Erythroblast (primary cell): ENCODE measurements around the gene COX7A2.
A peak's percentile ranks its signal among the peaks of the same experiment; 100 is the strongest.

ENCODE experiments used
- DNase-seq, 2 experiments: peaks; one replicate each; lab custom pipeline; 2025; lab: John Stamatoyannopoulos, UW
- GATA1 ChIP-seq: IDR thresholded peaks from 2 replicates; pipeline ENCODE4 v1.6.1; 2011; ENCODE audit warnings: low read depth, mild to moderate bottlenecking, control low read depth, low read length, moderate library complexity
- POLR2A ChIP-seq: IDR thresholded peaks from 2 replicates; pipeline ENCODE4 v1.6.1; 2011; ENCODE audit warnings: mild to moderate bottlenecking, low read length

COX7A2 gene

DNA sequence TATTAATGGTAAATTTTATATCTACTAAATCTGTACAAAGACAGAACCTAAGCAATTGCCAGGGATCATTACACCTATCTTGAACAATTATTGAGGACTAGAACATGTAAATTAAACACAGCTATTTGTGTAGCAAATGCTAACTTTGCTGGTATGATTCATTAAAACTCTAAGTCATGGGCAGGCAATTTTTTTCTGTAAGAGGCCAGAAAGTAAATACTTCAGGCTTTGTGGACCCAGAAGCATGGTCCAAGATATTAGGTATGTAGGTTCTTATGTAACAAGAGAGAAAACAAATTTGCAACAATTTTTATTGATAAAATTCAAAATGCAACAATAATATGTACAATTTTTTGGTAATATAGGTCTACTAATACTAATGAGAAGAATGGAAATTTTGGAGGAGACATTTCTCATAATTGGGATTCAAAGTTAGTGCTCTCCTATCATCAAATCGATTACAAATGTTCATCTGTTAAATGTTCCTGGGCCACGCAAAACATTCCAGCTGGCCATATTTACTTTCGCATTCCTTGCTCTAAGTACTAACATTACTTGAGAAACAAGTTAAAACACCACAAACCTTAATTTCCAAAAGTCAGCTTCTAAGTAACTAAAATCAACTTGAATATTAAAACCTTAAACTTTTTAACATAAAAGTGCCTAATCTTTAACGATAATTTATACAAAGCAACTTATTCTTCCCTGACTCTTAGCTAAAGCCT is 36.7 kb upstream of the COX7A2 start:
- no peak for TF ChIP-seq POLR2A
- no peak for TF ChIP-seq GATA1
- no peak for DNase-seq

DNA sequence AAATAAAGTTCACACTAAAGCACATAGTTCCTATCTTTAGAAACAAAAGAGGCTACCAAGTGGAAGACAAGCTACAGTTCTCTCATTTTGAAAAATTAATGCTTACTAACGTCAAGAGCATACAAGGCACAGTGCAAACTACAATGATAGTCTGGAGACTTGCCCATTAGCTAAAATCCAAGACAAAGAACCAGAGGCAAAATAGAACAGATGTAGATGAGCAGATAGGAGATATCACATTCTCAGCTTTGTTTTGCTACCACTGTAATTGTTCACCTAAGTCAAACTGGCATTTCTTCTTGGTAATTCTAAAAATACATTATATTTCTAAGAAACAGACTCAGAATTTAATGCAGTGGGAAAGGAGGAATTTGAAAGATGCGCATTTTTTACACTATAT is 35.8 kb upstream of the COX7A2 start:
- DNase-seq = peak; percentile 6 to 52
- TF ChIP-seq GATA1 (no peak), POLR2A (no peak)

DNA sequence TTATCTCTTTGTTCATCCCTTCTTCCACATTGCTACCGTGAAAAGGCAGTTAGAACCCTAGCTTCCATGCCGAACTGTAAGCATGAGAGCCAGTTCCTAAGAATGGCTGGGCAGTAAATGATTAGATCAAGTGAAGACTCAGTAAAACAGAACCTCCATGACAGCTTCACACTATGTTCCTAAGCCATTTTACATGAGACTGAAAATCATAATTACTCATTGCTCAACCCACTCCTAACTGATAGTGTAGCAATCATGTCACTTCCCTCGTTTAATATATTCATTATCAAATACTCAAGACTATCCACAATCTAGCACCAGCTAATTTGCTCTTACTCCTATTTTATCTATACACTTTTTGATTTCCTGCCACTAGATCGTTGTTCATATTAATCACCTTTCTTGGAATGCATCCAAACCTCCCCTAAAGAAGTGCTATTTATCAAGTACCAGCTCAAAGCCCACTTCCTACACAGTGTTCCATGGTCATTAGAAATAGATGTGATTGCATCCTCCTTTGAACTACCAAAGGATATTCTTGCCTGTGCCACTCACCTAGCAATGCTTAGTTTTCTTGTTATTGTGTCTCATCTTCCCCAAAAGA is 35.0 kb upstream of the COX7A2 start:
- peak in 1 of 2 experiments; percentile 18 for DNase-seq
- no peak for TF ChIP-seq POLR2A
- TF ChIP-seq GATA1 = no peak

- DNase-seq = no peak
- TF ChIP-seq POLR2A = no peak
- TF ChIP-seq GATA1 = no peak
Measured at GRCh38 chr6:75275067-75275466, 31.5 kb upstream of the COX7A2 start.

GRCh38 chr6:75273009-75273408 is 29.4 kb upstream of the COX7A2 start:
- TF ChIP-seq GATA1 (no peak), POLR2A (no peak)
- no peak for DNase-seq

DNA sequence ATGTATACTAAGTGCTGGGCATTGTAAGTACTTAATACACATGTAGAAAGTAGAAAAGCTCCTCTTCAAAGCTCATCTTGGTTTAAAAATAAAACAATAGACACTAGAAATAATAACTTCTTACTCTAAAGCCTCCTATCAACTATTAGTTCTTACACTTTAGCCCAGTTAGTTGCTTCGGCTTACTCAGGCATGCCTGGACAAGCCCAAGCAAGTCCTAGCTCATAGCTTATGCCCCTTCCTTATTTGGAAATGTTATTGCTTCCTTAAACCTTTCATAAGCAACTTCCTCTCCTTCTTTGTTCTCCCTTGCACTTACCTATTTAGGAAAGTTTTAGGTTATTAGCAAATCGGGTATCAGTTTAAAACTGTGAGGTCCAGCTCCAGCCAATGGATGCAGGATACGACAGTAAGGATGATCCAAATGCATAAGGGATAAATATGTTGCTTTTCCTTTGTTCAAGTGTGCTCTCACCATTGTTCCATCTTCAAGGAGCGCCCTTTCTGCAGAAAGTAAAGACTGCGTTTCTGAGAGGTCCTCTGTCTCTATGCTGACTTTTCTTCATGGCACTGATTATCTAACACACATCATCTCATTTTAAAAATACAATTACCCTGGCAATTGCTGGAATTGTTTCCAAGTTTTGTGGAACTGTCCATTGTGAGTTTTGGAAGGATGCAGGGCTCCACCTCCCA is 28.7 kb upstream of the COX7A2 start:
- no peak for TF ChIP-seq GATA1
- no peak for TF ChIP-seq POLR2A
- peak in 1 of 2 experiments; percentile 50 for DNase-seq

GRCh38 chr6:75268988-75269354 is 25.4 kb upstream of the COX7A2 start:
- DNase-seq = no peak
- TF ChIP-seq POLR2A (no peak), GATA1 (no peak)

DNA sequence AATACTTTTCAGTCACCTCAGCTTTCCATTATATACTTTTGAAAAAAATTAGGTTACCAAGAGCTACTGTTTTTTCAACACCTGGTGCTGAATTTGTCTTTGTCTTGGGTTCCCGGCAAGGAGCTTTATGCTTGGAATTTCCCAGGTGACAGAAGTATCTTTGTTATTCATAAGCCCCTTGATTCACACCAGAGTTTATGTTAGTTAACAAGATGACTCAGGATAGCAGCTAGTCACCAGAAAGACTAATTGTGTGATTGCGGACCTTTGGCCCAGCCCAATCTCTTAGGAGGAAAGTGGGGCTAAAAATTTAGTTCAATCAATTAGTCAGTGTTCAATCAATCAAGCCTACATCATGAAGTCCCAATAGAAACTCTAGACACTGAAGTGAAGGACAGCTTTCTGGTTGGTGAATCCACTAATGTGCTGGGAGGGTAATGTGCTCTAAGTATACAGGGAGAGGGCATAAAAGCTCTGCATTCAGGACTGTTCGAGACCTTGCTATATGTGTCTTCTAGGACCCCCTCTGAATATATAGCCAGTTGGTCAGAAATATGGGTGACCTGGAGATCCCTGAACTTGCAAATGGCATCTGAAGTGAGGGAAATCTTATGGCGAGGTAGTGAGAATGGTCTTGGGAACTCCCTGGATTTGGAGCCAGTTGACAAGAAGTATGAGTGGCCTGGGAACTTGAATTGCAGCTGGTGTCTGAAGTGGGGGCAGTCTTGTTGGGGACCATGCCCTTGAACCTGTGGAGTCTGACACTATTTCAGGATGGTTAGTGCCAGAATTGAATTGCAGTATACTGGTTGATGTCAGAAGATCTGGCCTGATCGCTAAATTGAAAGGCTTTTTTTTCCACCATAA is 24.8 kb upstream of the COX7A2 start:
- TF ChIP-seq GATA1 = no peak
- TF ChIP-seq POLR2A = no peak
- no peak for DNase-seq

DNA sequence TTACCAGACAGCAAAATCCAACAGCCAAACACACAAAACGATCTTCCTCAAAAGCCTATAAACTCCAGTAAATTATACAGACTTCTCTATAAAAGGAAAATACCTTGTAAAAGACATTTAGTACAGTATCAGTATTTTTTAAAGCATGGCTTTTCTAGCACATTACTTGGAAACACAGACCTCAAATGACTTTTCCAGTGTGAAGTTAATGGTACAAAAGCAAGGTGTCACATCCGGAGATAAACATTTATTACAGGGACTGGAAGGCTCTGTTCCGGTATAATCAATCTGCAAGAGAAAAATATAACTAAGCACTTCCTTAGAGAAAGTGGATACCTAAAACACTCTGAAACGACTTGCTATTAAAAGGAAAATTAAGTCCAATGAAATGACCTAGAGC is 23.9 kb upstream of the COX7A2 start:
- no peak for DNase-seq
- TF ChIP-seq GATA1 (no peak), POLR2A (no peak)

GRCh38 chr6:75266716-75267291 is 23.2 kb upstream of the COX7A2 start:
- TF ChIP-seq POLR2A (no peak), GATA1 (no peak)

GRCh38 chr6:75263401-75263750 is 19.8 kb upstream of the COX7A2 start:
- no peak for DNase-seq
- TF ChIP-seq POLR2A (no peak), GATA1 (no peak)

More at GRCh38 chr6:75266716-75267291, 23.2 kb upstream of the COX7A2 start:
- DNase-seq = peak; percentile 55 to 65

GRCh38 chr6:75262716-75263400 is 19.3 kb upstream of the COX7A2 start:
- peak in 1 of 2 experiments; percentile 9 for DNase-seq
- TF ChIP-seq GATA1 (no peak), POLR2A (no peak)
